Brain microvascular endothelial cell (primary cell): ENCODE data around the gene CTBP1.

Experiments used
- DNase-seq: peaks from one replicate; pipeline ENCODE4 v3.0.0-alpha.2; 2020
- H3K27ac ChIP-seq: fragments of 250-450 bp; sonication (Bioruptor Pico); 2 replicates; pipeline ENCODE4 v1.5.1; 2020; ENCODE audit warnings: mild to moderate bottlenecking, moderate library complexity
- H3K27me3 ChIP-seq: fragments of 250-450 bp; sonication (Bioruptor Pico); replicated peaks from 2 replicates; pipeline ENCODE4 v1.5.1; 2020; ENCODE audit warnings: mild to moderate bottlenecking
- H3K36me3 ChIP-seq: fragments of 250-450 bp; sonication (Bioruptor Pico); replicated peaks from 2 replicates; pipeline ENCODE4 v1.5.1; 2020; ENCODE audit warnings: mild to moderate bottlenecking
- H3K4me3 ChIP-seq: 2 replicates; pipeline ENCODE4 v1.5.1; 2011; ENCODE audit warnings: low read depth, mild to moderate bottlenecking, control low read depth, low read length, moderate library complexity
- in situ Hi-C: cut with HindIII; loops from 2 replicates; pipeline ENCODE4 v1.10.0; 2017; ENCODE audit warnings: low sequenced_read_pairs, low pct_ligation_motif_present
- TF ChIP-seq, protein P1 (sequence below): IDR thresholded peaks from 2 replicates; pipeline ENCODE4 v1.5.1; 2011; ENCODE audit warnings: low read depth, mild to moderate bottlenecking, moderate library complexity, low read length, control low read depth, inconsistent platforms; ENCODE audit errors: missing control alignments

Gene CTBP1

DNA sequence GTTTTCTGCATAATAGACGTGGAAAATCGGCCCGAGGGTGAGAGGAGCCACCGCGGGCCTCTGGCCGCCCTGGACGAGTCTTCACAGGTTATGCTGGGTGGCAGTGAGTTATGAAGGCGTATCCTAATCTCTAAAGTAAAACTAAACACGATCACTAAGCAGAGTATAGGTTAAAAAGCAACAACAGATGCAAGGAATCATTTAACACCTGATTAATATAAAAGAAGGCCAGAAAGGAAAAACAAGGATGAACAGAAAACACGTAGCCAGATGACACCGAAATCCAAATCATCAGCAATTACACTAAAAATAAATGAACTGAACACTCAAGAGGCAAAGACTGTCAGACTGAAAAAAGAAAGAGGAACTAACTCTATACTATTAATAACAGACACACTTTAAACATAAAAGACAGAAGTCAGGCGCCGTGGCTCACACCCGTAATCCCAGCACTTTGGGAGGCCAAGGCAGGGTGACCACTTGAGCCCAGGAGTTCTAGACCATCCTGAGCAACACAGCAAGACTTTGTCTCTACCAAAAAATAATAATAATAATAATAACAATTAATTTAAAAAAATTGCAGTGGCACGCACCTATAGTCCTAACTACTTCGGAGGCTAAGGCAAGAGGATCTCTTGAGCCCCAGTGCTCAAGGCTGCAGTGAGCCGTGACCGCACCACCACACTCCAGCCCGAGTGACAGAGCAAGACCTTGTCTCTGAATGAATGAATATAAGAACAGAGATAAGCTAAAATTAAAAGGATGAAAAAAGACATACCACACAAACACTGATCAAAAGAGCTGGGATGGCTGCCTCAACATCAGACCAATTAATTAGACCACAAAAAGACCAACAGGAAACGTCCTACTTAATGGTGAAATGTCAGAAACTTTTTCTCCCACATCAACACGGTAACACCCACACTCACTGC is 30.0 kb downstream of the CTBP1 start:
- Histone ChIP-seq H3K27ac (no peak overlapping the region), H3K27me3 (no peaks in the 10 kb centered on the region), H3K4me3 (no peak overlapping the region), H3K36me3 (peaks cover 48% of the 10 kb centered on the region)
- in situ Hi-C loops, result no loop called here
- TF ChIP-seq, protein P1, sequence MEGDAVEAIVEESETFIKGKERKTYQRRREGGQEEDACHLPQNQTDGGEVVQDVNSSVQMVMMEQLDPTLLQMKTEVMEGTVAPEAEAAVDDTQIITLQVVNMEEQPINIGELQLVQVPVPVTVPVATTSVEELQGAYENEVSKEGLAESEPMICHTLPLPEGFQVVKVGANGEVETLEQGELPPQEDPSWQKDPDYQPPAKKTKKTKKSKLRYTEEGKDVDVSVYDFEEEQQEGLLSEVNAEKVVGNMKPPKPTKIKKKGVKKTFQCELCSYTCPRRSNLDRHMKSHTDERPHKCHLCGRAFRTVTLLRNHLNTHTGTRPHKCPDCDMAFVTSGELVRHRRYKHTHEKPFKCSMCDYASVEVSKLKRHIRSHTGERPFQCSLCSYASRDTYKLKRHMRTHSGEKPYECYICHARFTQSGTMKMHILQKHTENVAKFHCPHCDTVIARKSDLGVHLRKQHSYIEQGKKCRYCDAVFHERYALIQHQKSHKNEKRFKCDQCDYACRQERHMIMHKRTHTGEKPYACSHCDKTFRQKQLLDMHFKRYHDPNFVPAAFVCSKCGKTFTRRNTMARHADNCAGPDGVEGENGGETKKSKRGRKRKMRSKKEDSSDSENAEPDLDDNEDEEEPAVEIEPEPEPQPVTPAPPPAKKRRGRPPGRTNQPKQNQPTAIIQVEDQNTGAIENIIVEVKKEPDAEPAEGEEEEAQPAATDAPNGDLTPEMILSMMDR, result no peak
- DNase-seq, result no peak

DNA sequence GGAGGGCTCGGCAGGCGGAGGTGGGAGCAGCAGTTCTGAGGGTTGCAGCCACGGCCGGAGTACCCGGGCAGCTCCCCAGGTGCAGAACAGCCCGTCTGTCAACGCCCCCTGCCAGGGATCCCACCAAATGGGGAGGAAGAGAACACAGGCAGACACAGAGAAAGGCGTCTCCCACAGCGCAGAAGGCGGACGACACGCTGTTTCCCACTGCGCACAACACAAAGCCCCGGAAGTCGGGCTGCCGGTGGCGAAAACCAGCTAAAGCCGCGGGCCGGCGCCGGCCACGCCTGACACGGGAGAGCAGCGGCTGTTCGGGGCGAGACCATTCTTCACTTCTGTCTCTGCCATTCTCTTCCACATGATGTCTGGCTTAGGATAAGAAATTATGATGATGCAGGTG is 31.6 kb downstream of the CTBP1 start:
- peaks cover 55% of the 10 kb centered on the region for H3K36me3 ChIP-seq
- TF ChIP-seq, protein P1, result no peak
- no peak overlapping the region for H3K27ac ChIP-seq
- no peak for DNase-seq
- in situ Hi-C loops, result no loop called here
- H3K27me3 ChIP-seq, result no peaks in the 10 kb centered on the region
- H3K4me3 ChIP-seq, result no peak overlapping the region

DNA sequence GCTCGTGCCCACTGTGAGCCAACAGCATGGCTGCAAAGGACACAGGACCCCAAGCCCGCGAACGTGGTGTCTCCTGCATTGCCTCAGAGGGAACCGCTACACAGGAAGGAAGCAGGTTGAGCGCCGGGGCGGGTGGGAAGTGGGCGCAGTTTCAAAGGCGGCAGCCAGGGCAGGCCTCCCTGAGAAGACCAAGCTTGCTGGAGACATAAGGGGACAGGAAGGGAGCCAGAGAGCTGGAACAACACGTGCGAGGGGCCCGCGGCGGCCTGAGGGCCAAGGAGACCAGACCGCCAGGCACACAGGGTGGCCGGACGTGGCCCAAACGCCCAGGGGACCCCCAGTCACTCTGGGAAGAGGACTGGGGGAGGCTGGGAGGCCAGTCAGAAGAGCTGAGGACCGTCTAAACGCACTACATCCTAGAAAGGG is 32.0 kb downstream of the CTBP1 start:
- Histone ChIP-seq H3K4me3 (no peak overlapping the region), H3K27ac (no peak overlapping the region), H3K27me3 (no peaks in the 10 kb centered on the region), H3K36me3 (peaks cover 57% of the 10 kb centered on the region)
- in situ Hi-C loops, result no loop called here
- TF ChIP-seq, protein P1, result no peak
- no peak for DNase-seq

DNA sequence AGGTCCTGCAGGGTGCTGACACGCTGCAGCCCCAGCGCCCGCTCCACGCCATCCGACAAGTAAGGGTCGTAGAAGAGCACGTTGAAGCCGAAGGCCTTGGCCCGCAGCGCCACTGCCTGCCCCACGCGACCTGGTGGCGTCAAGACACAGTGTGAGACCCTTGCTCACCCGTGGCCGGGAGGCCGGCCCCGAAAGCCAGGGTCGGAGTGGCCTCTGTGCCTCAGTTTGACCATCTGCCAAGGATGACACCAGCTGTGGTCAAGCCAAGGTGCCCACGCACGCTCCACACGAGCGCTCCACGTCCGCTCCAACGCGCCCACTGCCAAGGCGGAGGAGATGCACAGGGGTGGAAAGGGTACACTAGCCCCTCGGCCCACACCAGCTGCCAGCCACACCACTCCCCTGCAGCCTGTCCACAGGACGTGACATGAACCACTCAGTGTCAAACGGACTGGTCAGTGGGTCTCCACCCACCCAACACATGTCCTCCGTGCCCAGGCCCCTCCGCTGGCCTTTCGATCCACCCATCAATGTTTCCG is 32.8 kb downstream of the CTBP1 start:
- Histone ChIP-seq H3K4me3 (no peak overlapping the region), H3K27me3 (no peaks in the 10 kb centered on the region), H3K27ac (no peak overlapping the region), H3K36me3 (peaks cover 55% of the 10 kb centered on the region)
- TF ChIP-seq, protein P1, result no peak
- in situ Hi-C loops, result no loop called here
- no peak for DNase-seq

DNA sequence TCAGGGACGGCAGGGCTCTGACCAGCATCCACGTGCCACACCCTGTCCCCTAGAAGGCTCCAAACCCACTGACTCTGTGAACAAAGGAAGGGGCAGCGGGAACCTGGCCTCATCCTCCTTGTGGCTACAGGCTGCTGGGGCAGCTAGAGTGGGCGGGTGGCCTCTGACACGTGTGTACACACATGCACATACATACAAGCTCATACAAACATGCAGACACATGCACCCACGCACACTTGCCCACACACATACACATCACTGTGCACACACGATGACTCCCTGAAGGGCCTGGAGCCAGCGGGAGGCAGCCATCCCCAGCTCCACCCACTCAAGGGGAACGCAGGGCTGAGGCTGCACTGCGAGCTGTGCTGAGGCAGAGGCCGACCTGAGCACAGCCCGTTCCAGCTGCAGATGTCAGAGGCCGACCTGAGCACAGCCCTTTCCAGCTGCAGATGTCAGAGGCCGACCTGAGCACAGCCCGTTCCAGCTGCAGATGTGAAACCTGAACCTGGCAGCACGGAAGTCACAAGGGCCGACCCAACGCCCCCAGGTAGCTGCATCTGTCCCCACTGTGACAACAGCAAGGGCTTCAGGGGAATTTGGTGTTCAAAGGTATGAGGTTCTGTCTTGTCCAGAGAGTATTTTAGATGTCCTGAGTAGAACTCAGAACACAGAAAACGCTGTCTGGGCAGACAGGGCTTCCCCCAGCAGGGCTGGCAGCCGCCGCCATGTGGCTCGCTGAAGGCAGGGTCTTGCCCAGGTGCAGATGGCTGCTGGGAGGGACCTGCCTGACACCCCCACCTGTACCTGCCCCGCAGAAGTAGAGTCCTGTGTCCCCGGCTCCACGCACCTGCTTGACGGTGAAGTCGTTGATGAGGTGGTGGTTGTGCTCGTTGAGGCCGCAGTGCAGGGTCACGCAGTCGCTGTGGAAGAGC is 33.5 kb downstream of the CTBP1 start:
- no peak for DNase-seq
- no peaks in the 10 kb centered on the region for H3K27me3 ChIP-seq
- no peak overlapping the region for H3K27ac ChIP-seq
- peaks cover 49% of the 10 kb centered on the region for H3K36me3 ChIP-seq
- in situ Hi-C loops, result no loop called here
- TF ChIP-seq, protein P1, result no peak
- no peak overlapping the region for H3K4me3 ChIP-seq
